ENCODE data around the gene CDH24.

The CDH24 gene

DNA sequence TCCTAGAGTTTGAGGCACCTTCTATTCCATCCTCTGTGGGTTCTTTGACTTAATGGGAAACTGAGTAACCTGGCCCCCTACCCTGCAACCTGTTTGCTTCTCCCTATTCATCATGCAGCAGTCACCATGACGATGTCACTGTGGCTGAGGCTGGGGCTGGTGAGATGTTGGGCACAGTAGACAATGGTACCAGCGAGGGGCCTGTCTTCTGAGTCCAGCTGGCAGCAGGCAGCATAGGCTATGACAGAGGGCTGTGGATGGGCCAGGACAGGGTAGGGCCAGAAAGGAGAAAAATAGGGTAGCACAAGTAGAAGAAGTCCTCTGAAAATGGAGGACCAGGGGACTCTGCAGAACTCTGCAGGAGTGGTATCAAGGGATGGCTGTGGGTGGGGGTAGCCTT lies 45.5 kb upstream of the CDH24 start:
- TF ChIP-seq, protein P1, sequence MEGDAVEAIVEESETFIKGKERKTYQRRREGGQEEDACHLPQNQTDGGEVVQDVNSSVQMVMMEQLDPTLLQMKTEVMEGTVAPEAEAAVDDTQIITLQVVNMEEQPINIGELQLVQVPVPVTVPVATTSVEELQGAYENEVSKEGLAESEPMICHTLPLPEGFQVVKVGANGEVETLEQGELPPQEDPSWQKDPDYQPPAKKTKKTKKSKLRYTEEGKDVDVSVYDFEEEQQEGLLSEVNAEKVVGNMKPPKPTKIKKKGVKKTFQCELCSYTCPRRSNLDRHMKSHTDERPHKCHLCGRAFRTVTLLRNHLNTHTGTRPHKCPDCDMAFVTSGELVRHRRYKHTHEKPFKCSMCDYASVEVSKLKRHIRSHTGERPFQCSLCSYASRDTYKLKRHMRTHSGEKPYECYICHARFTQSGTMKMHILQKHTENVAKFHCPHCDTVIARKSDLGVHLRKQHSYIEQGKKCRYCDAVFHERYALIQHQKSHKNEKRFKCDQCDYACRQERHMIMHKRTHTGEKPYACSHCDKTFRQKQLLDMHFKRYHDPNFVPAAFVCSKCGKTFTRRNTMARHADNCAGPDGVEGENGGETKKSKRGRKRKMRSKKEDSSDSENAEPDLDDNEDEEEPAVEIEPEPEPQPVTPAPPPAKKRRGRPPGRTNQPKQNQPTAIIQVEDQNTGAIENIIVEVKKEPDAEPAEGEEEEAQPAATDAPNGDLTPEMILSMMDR (IDR thresholded peaks at IDR 0.05; ENCODE audit: low read depth, low read length): no peak
- H3K4me3 ChIP-seq (ENCODE audit: low read depth, low read length): no peak overlapping the region

DNA sequence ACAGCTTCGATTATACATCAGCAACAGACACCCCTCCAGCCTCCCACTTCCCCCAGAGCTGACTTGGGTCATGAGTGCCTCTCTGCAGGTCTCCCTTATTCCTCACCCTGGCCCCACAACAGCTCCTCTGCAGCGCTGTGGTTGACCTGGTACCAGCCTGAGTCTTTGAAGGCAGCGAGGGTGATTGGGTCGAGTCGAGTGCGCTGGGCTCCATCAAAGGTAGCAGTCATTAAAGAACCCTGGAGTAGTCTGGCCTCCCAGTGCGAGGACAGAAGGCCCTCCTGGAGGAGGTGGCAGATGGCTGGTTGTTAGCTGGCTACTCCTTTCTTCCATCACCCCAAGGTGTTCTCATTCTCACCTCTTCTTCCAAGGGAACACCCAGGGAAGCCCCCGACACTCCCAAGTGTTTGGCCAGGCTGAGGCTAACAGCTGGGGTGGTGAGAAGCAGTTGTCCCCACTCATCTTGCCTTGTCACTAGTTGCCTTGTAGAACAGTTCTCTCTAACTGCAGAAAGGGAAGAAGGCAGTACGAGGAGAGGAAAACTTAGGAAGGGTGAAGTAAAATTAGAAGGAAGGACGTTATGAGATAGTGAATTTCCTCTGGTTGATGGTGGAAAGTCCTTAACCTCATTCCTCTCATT lies 44.8 kb upstream of the CDH24 start:
- H3K4me3 ChIP-seq (ENCODE audit: low read depth, low read length): no peak overlapping the region
- TF ChIP-seq, protein P1 (IDR thresholded peaks at IDR 0.05; ENCODE audit: low read depth, low read length): no peak

DNA sequence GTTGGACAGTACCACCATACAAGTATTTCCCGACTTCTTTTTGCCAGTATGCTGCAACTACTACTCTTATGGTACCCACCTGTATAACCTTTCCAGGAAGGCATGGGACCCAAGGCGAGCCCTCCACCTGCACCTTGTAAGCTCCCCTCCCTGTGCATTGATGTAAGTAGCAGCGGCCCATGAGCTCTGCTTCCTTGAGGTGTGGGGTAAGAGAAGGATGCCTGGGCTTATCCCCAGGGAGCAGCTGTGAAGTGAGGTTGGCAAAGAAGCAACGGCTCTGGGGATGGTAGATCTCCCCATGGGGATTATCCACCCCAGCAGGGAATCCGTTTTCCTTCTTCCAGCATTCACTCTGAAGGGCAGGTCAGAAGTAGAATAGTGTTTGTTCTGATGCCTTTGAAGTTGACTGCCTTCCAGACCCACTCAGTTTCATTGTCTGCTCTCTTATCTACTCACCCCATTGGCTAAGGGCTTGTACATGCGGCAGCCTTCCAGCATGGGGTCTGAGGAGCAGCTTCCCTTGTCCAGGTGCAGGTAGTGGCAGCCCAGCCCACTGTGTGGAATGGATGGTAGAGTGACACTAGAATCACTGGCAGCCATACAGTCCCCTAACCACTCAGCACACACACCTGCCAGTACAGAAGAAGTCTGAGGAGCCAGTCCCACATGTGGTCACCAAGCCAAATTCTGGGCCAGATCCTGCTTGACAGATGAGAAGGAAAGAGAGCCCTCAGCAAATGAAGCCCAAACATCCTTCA lies 44.1 kb upstream of the CDH24 start:
- H3K4me3 ChIP-seq (ENCODE audit: low read depth, low read length): no peak overlapping the region
- TF ChIP-seq, protein P1 (IDR thresholded peaks at IDR 0.05; ENCODE audit: low read depth, low read length): no peak

DNA sequence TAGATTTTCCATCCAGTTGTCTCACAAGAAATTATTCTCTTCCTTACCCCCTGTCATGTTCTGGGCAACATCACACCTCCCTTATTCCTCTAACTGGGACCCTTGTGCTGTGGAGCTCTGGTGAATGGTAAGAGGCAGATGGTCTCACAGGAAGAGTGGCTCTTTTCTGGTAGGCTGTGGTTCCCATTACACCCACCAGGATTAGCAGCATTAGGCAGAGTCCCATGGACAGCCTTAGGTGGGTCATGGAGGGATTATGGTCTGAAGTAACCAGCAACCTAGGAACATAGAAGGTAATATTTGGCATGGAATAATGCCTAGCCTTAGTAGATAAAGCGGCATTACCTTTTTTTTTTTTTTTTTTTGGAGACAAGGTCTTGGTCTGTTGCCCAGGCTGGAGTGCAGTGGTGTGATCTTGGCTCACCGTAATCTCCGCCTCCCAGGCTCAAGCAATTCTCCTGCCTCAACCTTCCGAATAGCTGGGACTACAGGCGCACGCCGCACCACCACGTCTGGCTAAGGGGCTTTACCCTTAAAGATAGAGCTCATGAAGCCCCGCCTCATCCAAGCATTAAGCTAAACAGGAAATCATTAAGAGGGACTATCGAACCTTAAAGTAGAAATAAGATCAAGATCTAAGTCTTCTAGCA lies 42.0 kb upstream of the CDH24 start:
- H3K4me3 ChIP-seq (ENCODE audit: low read depth, low read length): no peak overlapping the region
- TF ChIP-seq, protein P1 (IDR thresholded peaks at IDR 0.05; ENCODE audit: low read depth, low read length): no peak

DNA sequence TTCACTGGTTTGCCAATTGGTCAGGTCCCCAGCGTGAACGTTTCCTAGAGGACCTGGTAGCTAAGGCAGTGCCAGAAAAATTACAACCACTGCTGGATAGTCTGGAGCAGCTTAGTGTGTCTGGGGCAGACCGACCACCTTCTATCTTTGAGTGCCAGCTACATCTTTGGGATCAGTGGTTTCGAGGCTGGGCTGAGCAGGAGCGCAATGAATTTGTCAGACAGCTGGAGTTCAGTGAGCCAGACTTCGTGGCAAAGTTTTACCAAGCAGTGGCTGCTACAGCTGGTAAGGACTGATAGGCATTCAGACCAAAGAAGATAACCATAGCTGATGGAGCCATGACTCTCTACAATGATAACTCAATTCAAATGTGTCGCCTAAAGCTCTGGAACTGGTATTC lies 40.5 kb upstream of the CDH24 start:
- no peak overlapping the region for H3K4me3 ChIP-seq (ENCODE audit: low read depth, low read length)
- TF ChIP-seq, protein P1 (IDR thresholded peaks at IDR 0.05; ENCODE audit: low read depth, low read length): no peak

DNA sequence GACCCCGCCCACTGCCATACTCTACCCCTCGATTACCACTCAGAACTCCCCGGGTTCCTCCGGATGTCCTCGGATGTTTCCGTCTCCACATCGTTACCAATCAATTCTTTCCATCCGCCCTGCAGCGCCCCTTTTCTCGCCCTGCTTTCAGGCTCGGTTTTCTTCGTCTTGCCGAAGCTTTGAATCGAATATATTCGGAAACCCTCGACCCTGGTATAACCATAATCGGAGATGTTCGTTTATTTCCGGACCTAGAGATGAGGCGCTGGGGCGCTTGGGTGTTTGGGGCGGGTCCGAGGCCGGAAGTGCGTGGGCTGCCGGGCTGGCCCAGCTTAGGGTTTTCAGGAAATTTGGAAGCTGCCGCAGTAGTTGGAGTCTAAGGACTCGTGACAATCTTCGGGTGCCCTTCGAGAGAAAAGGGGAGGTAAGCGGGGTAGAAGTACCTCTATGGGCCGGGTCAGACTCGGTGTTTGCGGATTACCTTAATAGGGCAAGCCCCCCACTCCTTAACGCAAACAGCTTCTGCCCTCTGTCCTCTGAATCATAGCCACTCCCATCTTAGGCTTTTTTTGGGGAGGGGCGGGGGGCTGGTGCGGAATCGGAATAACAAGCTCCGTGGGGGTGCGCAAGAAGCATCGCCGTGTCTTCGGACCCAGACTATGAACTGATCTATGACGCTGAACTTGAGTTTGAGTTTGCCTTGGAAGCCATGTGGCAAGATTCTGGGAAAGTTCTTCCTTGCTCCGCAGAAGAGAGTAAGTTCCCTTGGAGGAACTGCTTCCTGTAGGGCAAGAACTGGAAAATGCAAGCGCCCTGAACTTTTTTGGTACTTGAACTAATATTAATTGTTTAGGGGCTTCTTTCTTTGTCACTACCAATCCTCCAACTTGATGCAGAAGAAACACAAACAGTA lies 38.1 kb upstream of the CDH24 start, which contains the start of gene C14orf119:
Gene C14orf119 (plus strand): TSS at position 310 of the 913 bp plus-strand sequence. CDS start 2,154 bp downstream, outside the sequence.
- peak within 1 kb of the TSS; percentile 92 for H3K4me3 ChIP-seq (ENCODE audit: low read depth, low read length)
- TF ChIP-seq, protein P1 (IDR thresholded peaks at IDR 0.05; ENCODE audit: low read depth, low read length): no peak
